ENCODE measurements around the gene TLCD4. TPM values are rescaled to one million over a fixed set of nuclear protein-coding genes. Genes with fewer than 3 reads are reported as not detected.

Gene TLCD4
- total RNA-seq, 1 experiment from 2014 or later: 15.8 TPM

DNA sequence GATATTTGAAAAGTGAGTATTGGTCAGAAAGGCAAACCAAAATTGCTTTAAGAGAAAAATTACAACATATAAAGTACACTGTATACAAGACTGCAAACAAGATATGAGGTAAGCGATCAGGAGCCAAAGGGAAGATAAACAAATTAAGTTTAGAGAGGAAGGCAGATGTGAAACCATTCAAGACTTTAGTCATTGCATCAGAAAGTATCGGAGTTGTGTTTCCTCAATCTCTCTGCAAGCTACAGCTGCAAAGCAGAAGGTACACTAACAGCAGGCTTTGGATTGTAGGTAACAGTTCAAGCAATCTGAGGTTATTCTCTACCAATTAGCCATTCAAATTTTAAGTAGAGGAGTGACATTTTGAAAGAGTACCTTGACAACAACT, 21.3 kb upstream of the TLCD4 start:
- DNase-seq (ENCODE audit: low spot score): no peak

DNA sequence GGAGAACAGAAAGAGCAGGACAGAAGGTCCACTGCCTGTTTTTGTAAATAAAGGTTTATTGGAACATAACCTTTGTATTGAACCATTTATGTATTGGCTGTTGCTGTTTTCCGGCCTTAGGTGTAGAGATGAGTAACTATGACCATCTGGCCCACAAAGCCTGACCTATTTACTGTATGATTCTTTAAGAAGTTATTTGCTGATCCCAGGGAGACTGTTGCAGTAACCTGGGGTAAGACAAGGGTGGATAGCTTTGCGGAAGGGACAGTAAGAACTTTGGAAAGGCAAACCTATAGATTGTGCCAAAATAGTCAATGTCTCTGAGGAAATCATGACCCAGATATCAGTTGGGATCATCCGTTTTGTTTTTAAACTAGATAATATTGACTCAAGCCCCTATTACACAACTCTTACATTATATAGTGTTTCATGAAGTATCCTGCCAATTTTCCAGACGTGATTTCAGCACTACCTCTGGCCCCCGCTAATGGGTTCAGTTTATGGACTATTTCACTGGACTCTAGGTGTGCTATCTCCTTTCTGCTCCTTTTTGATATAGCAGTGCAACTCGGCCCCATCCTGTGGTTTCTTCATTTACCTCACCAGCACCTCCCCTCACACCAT, 20.8 kb upstream of the TLCD4 start:
- DNase-seq (ENCODE audit: low spot score): no peak

DNA sequence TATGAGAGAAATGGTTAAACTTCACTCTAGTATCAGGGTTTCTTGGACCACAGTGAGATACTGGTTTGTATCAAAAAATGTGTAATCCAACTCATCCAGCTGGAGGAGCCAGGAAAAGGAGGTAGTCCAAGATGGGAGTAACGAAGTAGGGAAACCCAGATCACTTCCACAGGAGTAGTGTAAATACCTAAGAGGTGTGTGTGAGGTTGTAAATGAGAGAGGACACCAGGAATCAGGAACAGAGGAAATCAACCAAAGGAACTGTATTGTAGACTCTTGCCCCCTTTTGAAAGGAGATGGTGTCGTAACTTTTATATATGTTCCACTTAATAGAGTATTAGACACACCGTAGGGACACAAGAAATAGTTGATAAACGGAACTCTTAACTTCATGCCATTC, 19.7 kb upstream of the TLCD4 start:
- no peak for DNase-seq (ENCODE audit: low spot score)

DNA sequence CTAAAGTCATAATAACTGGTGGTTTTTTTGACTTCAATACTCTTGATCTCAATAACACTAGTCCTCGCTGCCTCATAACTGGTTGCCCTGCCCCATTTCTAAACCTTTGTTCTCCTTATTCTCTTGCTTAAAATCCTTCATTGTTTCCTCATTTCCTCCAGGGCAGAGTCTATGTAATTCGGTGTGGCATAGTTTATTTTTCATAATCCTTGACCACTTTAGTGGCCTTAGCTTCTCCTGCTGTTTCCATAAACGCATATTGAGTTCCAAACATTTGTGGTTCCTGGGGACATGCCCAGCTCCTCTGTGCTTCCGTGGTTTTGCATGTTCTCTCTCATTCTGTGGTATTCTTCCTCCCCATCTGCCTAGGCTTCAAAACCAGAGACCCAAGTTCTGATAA, 19.0 kb upstream of the TLCD4 start:
- no peak for DNase-seq (ENCODE audit: low spot score)

DNA sequence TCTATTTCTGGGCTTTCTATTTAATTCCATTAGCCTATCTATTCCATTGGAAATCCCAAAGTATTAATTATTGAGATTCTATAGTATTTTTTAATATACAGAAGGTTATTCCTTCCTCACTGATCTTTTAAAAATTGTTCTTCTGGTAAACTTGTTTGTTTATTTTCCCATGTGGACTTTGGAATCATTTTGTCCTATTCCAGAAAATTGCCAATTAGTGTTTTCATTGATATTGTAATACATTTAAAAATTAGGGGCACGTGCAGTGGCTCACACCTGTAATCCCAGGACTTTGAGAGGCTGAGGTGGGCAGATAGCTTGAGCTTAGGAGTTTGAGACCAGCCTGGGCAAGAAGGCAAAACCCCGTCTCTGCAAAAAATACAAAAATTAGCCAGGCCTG, 8.4 kb upstream of the TLCD4 start:
- no peak for DNase-seq (ENCODE audit: low spot score)

DNA sequence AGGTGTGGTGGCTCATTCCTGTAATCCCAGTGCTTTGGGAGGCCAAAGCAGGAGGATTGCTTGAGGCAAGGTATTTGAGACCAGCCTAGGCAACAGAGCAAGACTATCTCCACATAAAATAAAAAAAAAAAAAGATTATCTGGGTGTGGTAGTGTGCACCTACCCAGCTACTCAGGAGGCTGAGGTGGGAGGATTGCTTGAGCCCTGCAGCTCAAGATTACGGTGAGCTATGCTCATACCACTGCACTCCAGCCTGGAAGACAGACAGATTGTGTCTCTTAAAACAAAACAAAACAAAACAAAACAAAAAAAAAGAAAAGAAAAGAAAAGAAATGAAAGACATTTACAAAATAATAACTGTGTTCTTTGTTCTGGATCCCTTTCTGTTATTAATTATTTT, 6.1 kb upstream of the TLCD4 start:
- no peak for DNase-seq (ENCODE audit: low spot score)

DNA sequence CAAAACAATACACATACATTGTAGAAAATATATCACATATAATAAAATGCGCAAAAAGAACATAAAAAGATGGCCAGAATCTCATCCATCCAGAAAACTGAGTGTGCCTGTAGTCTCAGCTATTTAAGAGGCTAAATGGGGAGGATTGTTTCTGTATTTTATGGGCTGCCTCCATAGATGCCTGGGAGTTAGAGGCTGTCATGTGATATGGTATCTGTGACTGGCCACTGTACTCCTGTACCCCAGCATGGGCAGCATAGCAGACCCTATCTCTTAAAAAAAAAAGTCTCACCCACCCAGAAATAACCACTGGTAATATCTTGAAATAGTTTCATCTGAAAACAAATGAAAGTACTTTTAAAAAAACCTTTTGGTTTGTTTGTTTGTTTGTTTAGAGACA, 3.5 kb upstream of the TLCD4 start:
- no peak for DNase-seq (ENCODE audit: low spot score)

DNA sequence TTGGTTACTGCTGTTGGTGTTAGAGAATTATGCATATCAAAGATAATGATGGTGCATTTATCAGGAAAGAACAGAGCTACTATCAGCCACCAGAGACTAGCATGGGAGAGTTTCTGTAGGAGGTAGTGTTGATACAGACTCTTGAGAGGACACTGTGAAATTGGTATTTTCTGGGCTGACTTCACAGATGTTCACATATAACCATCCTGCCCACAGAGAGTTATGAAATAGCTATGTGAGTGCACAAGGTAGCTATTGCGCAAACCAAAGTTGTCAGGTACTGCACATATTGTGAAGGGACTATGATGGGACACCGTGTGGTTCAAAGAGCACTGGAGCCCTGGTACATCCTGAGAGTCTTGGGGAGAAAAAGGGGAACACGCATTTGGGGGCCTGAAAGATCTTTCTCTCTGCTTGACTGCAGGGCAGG, 1.4 kb upstream of the TLCD4 start:
- no peak for DNase-seq (ENCODE audit: low spot score)

DNA sequence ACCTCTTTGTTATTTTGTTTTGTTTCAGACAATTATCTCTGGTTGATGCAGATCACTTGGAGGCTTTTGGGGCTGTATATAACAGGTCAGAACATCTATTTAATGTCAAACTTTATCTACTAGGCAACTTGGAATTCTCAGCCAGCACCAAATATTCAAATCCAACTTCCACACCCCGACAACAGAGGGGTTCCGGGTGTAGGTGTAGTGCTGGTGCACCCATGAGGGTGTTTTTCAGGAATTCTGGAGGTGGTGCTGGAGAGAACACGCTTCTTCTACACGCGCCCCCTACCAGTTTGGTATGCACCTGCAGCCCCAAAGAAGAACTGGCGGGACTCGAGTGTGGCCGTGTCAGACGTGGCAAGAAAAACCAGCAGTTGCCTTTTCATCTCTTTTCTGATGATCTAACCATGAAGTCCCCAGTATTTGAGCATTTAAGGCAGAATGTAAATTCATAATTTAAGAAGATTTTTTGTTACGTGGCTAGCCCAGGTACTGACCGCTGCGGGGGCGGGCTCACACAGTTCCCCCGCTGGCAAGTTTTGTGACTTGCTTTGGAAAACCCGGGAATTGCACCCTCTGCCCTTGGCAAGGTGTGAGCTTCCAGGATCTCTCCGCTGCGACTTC, 462 bp upstream of the TLCD4 start:
- peak; percentile 62 for DNase-seq (ENCODE audit: low spot score)

DNA sequence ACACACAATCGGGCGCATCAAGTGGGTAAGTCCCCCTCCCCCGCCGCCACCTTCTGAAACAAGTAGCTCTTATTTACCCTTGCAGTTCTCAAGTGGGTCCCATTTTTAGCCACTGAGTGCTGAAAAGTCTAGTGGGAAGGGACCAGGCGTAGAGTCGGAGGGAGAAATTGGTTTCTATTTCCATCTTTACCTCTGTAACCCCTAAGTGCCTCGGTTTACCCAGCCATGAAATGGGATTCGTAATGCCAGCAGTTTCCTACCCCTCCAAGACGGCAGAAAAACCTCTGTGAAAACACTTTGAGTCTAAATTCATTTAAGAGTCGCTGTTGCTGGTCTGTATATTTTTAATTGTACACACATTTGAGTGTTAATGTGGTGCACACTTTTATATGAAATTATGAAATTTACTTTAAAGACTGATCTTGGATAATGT, 928 bp downstream of the TLCD4 start:
- DNase-seq (ENCODE audit: low spot score): peak; percentile 1

DNA sequence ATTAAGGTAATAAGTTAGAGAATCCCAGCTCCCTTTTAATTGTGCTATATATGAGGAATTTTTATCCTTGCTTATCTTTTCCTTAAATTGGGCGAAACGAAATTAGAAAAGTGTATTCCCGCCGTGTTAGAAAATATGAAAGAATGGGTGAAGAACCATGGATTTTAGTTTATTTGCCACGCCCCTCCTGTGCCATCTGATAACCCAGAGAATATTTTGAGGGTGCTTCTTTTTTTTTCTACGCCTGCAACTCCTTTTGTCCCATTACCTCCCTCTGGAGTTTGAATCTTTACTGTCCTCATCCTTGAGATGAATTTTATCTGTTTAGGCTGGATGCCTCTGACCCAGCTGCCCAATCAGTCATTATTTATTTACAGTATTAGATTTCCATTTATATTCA, 1.6 kb downstream of the TLCD4 start:
- DNase-seq (ENCODE audit: low spot score): no peak

DNA sequence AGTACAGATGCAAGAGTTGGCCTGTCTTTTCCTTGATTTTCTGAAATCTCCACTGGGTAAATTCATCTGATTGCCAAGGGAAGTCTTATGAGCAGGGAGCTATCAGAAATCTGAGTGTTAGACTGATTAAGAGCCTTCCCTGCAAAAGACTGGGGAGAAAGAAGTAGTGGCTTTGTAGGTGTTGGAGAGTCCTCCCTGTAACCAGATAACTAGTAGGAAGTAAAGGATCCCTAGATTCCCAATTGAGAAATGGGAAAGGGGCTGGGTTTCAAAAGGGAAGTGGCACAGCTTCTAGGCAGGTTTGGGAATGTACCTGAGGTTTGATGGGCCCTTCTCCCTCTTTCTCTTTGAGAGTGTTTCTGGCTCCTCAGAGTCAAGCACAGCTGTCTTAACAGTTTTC, 2.1 kb downstream of the TLCD4 start:
- DNase-seq (ENCODE audit: low spot score): no peak

DNA sequence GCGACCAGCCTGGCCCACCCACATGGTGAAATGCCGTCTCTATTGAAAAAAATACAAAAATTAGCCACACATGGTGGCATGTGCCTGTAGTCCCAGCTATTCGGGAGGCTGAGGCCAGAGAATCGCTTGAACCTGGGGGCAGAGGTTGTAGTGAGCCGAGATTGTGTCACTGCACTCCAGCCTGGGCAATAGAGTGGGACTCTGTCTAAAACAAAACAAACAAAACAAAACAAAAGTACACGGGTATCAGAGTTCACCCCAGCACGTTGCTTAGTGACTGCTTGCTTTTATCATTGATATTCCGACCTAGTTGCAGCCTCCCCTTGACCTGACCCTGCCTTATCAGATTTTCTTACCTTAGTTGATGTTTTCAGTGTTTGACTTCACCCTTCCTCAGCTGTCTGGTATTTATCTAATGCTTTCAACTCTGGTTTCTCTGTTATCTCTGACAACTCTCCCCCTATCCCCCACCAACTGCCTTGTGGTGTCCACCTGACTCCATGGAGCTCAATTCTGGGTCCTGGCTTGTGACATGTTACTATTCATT, 5.1 kb downstream of the TLCD4 start:
- DNase-seq (ENCODE audit: low spot score): no peak

DNA sequence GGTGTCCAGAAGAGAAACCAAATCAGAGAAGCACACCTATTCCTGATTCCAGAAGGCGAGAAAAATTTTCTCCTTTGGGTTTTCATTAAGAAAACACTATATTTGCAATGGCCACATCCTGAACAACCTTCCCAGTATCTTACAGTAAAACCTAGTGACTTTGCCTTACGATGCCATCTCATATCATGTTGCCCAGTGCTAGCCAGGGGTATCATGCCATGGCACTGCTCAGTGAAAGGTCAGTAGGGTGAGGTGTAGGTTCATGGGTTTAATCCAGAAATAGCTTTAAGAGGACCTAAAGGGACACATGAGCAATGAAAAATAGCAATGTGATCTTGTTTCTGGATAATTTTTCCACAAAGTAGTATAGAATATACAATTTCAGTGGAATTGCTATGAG, 7.2 kb downstream of the TLCD4 start:
- no peak for DNase-seq (ENCODE audit: low spot score)

DNA sequence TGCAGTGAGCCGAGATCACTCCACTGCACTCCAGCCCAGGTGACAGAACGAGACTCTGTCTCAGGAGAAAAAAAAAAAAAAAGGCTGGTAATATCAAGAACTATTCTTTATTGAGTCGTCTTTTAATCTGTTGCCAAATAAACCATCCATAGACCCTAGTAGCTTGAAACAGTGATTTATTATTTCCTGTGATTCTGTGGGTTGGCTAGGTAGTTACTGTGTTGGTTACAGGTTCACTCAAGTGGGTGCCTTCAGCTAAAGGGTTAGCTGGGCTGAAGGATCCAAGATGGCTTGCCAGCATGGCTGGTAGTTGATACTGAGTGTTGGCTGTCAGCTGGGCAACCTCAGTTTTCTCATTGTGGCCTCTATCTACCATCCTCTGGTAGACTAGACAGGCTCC, 9.2 kb downstream of the TLCD4 start:
- DNase-seq (ENCODE audit: low spot score): peak; percentile 1

DNA sequence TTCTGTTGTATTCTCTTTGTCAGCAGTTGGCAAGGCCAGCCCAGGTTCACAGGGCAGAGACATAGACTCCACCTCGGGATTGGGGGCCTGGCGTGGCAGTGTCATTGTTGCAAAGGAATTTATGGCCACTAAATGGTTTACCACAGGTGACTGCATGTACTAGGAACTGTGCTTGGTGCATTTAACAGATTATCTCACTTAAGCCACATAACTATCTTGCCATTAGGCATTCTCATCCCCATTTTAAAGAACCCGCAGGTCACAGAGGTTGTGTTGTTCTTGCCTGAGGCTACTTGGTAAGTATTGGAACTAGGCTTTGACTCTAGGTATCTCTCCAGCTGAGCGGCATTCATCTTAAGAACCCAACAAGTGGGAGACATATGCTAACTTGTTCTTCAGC, 9.7 kb downstream of the TLCD4 start:
- DNase-seq (ENCODE audit: low spot score): no peak

DNA sequence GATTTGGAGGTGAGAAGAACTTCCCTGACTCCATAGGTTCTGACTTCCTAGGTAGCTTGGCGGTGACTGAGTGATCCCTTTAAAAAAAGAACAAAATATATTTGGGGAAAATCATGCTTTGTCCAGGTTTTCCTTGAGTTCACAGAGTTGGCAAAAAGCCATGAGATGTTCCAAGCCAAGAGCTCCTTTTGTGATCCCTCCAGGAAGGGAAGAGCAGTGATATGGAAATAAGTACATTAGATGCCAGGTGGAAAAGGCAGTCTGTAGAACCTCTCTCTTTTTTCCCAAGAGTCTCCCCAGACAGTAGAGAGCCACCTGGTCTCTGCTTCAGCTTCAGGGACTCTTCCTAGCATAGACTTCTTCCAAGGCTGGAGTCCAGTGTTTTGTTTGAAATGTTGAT, 10.2 kb downstream of the TLCD4 start:
- DNase-seq (ENCODE audit: low spot score): no peak

DNA sequence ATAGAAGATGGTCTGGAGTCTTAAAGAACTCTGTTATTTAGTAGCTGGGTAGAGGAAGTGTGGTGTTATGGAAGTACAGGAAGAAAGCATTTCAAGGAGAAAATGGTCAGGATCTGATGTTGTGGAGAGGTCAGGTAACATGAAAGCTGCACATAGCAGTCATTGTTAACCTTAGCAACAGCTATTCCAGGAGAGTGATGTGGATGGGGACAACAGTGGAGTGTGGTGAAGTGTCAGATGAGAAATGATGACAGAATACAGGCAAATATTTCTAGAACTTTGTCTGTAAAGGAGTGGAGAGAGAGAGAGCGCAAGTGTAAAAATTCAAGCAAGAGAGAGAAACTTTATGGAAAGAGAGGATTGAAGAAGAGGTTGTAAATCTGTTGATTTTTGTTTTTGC, 15.6 kb downstream of the TLCD4 start:
- DNase-seq (ENCODE audit: low spot score): no peak

DNA sequence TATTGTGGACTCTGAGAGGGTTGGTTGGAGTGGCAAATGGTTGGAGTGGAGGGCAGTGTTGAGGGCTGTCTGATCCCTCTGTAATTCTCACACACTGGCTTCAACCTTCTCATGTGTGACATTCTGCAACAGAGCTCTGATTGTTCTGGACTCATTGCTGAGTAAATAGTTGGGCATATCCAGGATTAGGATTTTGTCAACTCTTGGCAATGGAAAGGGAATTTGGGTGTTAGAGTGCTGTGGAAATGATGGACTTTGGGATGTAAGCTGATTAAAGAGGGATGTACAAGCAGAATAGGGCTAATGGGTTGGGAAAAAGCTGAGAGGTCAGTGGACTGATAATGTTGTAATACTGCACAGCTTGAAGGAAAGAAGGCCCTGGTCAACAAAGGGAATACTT, 16.5 kb downstream of the TLCD4 start:
- DNase-seq (ENCODE audit: low spot score): no peak

DNA sequence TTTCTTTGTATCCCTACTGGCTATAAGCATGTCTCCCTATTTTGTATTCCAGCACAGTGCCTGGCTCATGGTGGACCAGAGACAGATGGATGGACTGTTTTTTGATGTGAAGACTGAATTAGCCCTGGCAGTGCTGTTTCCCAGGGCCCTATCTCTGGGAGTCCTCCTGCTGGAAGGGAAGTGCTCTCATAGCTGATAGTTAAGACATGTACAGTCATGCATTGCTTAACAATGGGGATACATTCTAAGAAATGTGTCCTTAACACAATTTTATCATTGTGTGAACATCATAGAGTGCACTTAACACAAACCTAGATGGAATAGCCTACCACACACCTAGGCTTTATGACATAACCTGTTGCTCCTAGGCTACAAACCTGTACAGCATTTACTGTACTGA, 21.1 kb downstream of the TLCD4 start:
- no peak for DNase-seq (ENCODE audit: low spot score)

DNA sequence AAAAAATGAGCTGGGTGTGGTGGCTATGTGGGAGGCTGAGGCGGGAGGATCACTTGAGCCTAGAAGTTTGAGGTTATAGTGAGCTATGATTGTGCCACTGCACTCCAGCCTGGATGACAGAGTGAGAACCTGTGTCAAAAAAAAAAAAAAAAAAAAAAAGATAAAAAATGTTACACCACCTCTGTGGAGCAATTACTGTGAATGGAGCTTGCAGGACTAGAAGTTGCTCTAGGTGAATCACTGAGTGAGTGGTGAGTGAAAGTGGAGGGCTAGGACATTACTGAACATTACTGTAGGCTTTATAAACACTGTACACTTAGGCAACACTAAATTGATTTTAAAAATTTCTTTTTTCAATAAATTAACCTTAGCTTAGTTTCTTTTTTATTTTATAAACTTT, 21.9 kb downstream of the TLCD4 start:
- peak; percentile 1 for DNase-seq (ENCODE audit: low spot score)

DNA sequence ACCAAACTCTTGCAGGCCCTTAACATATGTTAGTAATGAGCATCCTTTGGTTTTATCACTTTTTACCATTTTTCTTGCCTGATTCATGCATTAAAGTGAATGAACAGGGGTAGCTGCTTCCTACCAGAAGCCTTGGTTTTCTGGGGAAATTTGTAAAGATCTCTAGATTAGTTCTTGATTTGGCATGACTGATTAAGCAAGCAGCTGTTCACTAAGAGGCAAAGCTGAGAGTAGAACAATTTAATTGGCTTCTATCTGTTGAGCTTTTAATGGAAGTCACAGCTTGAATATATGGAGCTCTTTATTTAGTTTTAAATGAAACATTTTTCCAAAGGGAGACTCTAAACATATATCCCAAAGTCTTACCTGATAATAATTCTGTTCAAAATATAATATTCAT, 23.6 kb downstream of the TLCD4 start:
- no peak for DNase-seq (ENCODE audit: low spot score)

DNA sequence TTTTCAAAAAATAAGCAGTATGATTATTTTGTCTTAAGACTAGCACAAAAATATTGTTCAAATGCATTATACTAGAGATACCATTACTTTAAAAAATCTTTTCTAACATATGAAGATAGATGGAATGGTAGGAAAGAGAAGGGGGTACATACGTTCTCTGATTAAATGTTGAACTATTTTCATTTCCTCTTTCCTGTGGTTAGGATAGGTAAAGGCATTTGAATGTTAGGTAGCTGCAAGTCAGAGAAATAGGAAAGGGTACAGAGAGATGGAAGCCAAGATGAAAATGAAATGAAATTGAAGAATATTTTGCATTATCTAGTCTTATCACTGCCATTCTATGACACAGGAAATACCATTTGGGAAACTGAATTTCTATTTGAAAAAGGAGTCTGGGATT, 28.3 kb downstream of the TLCD4 start:
- DNase-seq (ENCODE audit: low spot score): no peak

DNA sequence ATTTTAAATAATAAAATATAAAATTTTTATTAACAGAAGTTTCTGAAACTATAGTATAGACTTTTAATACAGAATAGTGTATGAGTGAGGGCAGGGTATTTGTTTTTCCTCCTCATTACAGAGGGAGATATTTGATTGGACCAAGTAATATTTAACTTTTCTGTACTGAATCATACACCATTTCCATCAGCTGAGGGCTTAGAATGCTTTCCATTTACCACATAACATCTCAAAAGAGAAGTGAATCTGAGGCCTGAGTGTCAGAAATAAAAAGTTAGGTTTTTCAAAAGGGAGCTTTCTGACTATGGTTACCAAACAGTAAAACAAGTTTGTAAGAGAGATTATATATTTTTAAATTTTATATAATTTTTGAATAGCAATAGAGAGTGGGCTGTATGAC, 29.5 kb downstream of the TLCD4 start:
- DNase-seq (ENCODE audit: low spot score): no peak
